Measurements from ENCODE around the gene ZNF565.
"Not testable (repeated sequence)": the region's sequence is repeated elsewhere in the genome, so short reads cannot be mapped to it uniquely, and the experiment has no call there.

The ZNF565 gene

DNA sequence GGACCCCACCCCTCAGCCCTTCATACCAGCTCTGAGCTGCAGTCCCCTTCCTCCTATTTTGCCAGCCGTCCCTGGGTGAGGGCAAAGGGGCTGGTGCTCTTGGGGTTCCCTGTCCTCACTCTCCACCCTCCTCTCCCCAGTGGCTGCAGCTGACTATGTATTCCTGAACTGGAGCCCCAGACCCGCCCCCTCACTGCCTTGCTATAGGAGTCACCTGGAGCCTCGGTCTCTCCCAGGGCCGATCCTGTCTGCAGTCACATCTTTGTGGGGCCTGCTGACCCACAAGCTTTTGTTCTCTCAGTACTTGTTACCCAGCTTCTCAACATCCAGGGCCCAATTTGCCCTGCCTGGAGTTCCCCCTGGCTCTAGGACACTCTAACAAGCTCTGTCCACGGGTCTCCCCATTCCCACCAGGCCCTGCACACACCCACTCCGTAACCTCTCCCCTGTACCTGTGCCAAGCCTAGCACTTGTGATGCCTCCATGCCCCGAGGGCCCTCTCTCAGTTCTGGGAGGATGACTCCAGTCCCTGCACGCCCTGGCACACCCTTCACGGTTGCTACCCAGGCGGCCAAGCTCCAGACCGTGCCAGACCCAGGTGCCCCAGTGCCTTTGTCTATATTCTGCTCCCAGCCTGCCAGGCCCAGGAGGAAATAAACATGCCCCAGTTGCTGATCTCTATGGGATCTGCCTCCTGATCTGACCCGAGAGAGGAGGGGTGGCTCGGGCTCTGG lies 64.6 kb downstream of the ZNF565 start:
- no peak for DNase-seq

DNA sequence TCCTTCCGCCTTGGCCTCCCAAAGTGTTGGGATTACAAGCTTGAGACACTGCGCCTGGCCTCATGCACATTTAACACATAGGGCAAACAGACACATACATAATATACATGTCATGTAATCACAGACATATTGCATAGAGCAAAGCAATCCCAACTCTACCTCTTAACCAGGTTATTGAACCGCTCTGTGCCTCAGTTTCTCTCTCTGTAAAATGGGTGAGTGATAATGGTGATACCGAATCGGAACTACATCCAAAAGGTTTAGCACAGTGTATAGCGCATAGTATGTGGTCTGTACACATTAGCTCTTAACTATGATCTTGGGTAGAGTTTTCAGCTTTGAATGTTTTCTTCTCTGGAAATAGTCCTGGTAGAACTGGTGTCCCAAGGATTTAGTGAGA lies 69.8 kb downstream of the ZNF565 start:
- DNase-seq, result no peak

DNA sequence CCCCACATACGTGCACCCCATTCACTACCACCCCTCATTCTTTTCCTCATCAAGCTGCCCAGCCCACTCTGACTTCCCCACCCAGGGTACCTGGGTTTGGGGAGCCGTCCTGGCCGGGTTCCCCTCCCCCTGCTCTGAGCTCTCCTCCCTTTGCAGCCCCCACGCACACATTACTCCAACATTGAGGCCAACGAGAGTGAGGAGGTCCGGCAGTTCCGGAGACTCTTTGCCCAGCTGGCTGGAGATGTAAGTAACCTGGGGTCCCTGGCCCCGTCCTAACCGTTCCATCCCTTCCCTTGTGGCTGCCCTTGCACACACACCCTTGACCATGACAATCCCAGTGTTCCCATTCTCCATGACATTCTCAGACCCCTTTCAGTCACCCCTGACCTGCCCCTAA lies 72.0 kb downstream of the ZNF565 start:
- DNase-seq, result no peak

DNA sequence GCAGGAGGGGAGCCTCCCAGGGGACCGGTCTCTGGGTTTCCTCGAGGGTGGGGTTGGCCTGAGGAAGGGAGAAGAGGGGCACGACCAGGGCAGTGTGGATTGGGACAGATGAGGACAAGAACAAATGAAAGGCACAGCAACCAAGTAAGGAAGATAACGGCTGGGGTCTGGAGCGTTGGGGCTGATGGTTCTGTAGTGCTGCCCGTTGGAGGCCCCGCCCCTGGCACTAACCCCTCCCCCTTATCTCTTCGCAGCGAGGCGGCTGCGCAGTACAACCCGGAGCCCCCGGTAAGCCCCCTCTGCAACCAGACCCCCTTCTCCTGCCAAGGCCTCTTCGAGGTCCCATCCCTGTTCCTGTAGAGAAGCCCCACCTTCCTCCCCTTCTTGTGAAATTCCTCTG lies 72.4 kb downstream of the ZNF565 start:
- no peak for DNase-seq

DNA sequence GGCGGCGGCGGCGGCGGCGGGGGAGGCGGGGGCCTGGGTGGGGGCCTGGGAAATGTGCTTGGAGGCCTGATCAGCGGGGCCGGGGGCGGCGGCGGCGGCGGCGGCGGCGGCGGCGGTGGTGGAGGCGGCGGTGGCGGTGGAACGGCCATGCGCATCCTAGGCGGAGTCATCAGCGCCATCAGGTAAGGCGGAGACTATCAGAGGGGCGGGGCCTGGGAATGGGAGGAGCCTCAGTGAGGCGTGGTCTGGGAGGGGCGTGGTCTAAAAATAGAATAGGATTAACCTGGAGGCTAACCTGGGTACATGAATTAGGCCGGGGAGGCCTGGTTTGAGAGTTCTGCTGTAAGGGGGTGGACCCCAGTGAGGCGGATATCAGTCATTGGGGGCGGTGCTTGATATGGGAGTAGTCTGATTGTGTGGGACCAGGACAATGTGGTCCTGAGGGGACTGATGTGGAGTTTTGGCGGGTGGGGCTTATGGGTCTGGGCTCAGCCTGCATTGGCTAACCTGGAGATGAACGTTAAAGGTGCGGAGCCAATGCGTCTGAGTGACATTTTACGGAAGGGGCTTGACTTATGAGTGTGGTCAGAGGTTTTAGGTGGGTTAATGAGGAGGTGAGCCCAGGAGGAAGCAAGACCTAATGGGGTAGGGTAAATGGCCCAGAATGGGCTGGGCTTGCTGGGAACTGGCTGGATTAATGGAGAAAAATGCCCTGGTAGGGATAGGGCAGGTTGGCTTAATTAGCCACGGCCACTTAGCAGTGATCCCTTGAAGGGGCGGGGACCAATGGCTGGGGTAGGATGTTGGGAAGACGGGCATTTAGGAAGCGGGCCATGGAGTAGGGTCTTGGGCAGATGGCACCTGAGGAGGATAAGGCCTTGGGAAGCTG lies 73.2 kb downstream of the ZNF565 start:
- DNase-seq, result peak; percentile 35 to 77

DNA sequence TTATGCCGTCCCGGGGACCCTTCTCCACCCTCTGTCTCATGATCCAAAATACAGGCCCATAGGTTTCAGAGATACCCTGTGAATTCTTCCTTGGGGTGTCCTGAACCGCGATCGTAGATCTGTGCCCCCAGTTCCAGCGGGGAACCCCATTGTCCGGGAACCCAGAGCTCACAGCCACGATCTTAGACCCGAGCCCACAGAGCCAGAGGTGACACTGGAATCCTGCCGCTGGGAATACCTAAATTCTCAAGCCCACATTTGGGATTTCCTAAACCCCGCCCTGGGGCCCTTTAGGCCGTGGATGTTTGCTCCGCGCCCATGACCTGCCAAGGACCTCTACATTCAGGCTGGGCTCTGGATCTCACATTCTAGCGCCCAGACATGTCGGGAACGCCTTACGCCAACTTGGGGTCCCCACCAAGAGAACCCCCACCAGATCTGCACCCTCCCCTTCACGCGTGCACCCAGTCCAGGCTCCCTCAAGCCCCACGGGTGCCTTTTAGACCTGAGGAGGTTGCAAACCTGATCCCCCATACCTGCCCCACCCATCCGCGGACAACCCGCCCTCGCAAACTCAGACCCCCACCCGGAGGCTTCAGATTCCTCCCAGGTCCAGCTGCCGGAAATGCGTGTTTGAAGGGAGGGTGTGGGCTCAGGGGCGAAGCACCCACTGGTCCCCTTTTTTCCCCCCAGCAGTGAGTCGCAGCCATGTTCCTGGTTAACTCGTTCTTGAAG lies 74.0 kb downstream of the ZNF565 start:
- peak; percentile 67 to 80 for DNase-seq

DNA sequence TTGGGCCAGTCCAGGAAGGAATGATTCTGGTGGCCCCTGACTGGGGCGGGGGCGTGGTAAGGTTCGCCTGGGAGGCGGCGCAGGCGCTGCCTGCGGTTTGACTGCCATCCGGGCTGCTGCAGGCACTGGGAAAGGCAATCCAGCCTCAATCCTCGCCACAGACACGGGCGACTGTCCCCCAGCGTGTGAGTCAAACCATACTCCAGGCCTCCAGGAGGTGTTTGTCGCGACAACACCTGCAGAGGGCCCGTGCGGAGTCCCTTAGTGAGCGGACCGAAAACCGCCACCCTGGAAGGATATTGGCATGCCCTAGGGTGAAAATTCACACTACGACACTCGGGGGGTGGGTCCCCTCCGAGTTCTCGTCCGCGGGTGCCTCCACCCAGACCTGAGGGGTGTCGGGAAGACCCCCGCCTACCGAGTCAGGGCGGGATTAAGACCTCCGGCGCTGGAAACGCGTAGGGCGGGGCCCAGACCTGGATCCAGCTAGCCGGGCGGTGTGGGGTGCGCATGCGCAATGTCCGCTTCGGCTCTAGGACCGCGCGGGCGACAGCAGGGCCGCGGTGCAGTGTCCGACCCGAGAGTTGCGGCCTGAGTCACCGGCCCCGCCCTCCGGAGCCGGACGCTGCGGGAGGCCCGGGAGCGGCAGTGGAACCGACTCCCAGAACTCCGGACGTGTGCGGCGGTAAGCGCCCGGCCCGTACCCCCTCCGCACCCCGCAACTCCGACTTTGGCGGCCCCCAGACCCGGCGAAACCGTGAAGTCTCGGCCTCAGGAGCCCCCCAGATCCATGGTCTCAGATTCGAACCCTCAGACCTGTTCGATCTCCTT lies 74.8 kb downstream of the ZNF565 start, which contains the start of gene CAPNS1:
Gene CAPNS1 (plus strand): TSS at position 594 of the 831 bp plus-strand sequence. CDS start 946 bp downstream, outside the sequence.
- DNase-seq, result peak; percentile 90 to 96

DNA sequence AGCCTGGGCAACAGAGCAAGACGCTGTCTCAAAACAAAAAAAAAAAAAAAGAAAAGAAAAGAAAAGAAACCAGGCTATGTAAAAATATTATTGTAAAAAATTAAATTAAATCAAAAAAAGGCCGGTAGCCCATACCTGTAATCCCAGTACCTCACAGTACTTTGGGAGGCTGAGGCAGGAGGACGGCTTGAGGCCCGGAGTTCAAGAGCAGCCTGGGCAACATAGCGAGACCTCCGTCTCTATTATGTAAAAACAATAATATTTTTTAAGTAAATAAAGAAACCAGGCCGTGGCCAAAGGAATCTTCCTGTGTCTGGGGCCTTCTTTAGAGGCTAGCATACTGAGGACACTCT lies 75.4 kb downstream of the ZNF565 start:
- DNase-seq, result no peak

DNA sequence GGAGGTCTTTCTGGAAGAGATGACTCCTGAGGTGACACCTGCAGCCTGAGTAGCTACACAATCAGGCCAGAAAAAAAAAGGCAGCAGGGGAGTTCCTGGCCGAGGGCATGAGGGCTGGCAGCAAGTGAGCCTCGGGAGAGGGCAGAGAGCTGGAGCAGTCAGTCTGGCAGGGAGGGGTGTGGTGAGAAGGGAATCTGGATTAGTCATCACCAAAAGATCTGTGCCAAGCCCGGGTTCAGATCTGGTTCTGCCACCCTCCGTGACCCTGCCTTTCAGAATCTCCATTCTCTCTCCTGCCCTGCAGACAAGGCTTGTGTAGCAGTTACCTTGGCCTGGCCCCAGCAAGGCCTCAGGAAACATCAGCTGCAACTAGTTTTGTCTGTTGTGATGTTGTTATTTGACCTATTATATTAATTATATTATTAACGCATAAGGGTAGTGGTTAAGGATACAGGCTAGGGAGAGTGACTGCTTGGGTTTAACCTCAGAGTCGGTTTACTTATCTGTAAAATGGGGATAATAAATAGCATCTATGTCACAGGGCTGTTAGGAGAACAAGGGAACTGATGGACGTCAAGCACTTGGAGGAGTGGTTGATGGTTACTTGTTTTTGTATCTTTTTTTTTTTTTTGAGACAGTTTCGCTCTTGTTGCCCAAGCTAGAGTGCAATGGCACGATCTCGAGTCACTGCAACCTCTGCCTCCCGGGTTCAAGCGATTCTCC lies 77.3 kb downstream of the ZNF565 start:
- DNase-seq, result peak in 1 of 2 experiments; percentile 35

DNA sequence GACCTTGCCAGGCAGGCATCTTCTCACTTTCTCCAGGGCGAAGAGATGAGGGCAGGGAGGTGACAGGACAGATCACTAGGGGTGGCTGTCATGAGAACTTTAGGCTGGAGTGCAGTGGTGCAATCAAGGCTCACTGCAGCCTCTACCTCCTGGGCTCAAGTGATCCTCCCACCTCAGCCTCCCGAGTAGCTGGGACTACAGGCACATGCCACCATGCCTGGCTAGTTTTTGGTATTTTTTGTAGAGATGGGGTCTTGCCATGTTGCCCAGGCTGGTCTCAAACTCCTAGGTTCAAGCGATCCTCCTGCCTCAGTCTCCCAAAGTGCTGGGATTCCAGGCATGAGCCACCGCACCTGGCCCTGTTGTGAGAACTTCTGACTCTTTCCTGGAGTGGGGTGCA lies 79.6 kb downstream of the ZNF565 start:
- DNase-seq, result not testable (repeated sequence)

Data from SHP77 (cell line).